Calu3 (cell line): ENCODE measurements around the gene NOP10. TPM values are rescaled to one million over a fixed set of nuclear protein-coding genes. Genes with fewer than 3 reads are reported as not detected.

ENCODE experiments used
- BruUV-seq: library from RNA; stranded (reverse); fragments of 400-500 nt; replicated peaks from 2 replicates; lab custom pipeline; 2021; lab: Mats Ljungman, UMichigan
- CTCF ChIA-PET: fragments of 300-600 bp; sonication (Branson Sonifier 250); formaldehyde crosslinking; loops from one replicate; lab custom pipeline; 2022; ENCODE audit warnings: antibody characterized with exemption; lab: Charles Lee
- DNase-seq: peaks from one replicate; pipeline ENCODE4 v3.0.0; 2022
- H3K27ac Mint-ChIP-seq: one replicate; pipeline ENCODE4 v1.8.0; 2022; ENCODE audit warnings: mixed read lengths; ENCODE audit not compliant: unreplicated experiment
- H3K27me3 Mint-ChIP-seq: one replicate; pipeline ENCODE4 v1.8.0; 2022; ENCODE audit warnings: mixed read lengths; ENCODE audit not compliant: unreplicated experiment
- H3K36me3 Mint-ChIP-seq: one replicate; pipeline ENCODE4 v1.8.0; 2022; ENCODE audit warnings: mild to moderate bottlenecking, moderate library complexity, mixed read lengths; ENCODE audit not compliant: insufficient read depth, unreplicated experiment
- H3K4me1 Mint-ChIP-seq: one replicate; pipeline ENCODE4 v1.8.0; 2022; ENCODE audit warnings: mild to moderate bottlenecking, low read depth, mixed read lengths; ENCODE audit not compliant: unreplicated experiment
- H3K4me3 Mint-ChIP-seq: one replicate; pipeline ENCODE4 v1.8.0; 2022; ENCODE audit warnings: mild to moderate bottlenecking, low read depth, moderate library complexity, mixed read lengths; ENCODE audit not compliant: unreplicated experiment
- H3K9me3 Mint-ChIP-seq: one replicate; pipeline ENCODE4 v1.8.0; 2022; ENCODE audit warnings: low read depth, mixed read lengths; ENCODE audit not compliant: unreplicated experiment
- intact Hi-C: fragments of 100-400 bp; cut with micrococcal nuclease; formaldehyde crosslinking; loops from one replicate; pipeline ENCODE4 v1.10.0; 2022; ENCODE audit not compliant: unreplicated experiment
- total RNA-seq: library from RNA; stranded (reverse); gene quantifications from 2 replicates; pipeline ENCODE4 v1.2.3, GENCODE V29; 2022
- TF ChIP-seq, protein P1 (sequence below): fragments of 200-600 bp; IDR thresholded peaks from one replicate; pipeline ENCODE4 v1.8.0; 2022; ENCODE audit warnings: antibody characterized with exemption; ENCODE audit not compliant: unreplicated experiment

Gene NOP10
- total RNA-seq, 1 experiment from 2014 or later = 46.0 TPM

DNA sequence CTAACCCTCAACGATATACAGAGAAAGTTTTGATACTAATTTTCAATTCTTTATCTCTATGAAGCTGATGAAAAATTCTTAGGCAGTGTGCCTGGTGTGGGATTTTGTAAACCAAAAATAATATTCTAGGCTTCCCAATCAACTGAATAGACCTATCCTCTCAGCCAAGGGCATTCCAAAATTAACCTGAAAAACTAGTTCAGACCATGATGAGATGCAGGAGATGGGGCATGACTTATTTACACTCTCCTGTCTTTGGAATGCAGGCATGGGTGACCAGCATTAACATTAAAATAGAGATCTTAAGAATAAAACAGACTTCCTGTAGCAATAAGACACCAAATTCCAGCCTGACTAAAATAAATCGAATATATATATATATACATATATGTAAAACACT is 31.9 kb upstream of the NOP10 start:
- Mint-ChIP-seq H3K27ac (no peak overlapping the region), H3K4me3 (no peak overlapping the region), H3K9me3 (no peaks in the 10 kb centered on the region), H3K36me3 (no peaks in the 10 kb centered on the region), H3K27me3 (no peaks in the 10 kb centered on the region), H3K4me1 (no peaks in the 10 kb centered on the region)
- CTCF ChIA-PET = no interaction called here
- no peak for DNase-seq
- BruUV-seq = no TSS peak
- TF ChIP-seq, protein P1, sequence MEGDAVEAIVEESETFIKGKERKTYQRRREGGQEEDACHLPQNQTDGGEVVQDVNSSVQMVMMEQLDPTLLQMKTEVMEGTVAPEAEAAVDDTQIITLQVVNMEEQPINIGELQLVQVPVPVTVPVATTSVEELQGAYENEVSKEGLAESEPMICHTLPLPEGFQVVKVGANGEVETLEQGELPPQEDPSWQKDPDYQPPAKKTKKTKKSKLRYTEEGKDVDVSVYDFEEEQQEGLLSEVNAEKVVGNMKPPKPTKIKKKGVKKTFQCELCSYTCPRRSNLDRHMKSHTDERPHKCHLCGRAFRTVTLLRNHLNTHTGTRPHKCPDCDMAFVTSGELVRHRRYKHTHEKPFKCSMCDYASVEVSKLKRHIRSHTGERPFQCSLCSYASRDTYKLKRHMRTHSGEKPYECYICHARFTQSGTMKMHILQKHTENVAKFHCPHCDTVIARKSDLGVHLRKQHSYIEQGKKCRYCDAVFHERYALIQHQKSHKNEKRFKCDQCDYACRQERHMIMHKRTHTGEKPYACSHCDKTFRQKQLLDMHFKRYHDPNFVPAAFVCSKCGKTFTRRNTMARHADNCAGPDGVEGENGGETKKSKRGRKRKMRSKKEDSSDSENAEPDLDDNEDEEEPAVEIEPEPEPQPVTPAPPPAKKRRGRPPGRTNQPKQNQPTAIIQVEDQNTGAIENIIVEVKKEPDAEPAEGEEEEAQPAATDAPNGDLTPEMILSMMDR = no peak
- intact Hi-C loops = no loop called here

DNA sequence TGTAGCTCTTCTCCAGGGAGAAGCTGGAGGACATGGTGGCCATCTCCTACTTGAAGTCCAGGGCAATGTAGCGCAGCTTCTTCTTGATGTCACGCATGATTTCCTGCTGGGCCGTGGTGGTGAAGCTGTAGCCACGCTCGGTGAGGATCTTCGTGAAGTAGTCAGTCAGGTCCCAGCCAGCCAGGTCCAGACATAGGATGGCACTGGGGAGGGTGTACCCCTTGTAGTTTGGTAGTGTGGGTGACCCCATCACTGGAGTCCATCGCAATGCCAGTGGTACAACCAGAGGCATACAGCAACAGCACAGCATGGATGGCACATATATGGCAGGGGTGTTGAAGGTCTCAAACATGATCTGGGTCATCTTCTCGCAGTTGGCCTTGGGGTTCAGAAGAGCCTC is 31.0 kb upstream of the NOP10 start:
- intact Hi-C loops = no loop called here
- TF ChIP-seq, protein P1 = no peak
- no peaks in the 10 kb centered on the region for H3K9me3 Mint-ChIP-seq
- BruUV-seq = no TSS peak
- H3K27me3 Mint-ChIP-seq = no peaks in the 10 kb centered on the region
- H3K27ac Mint-ChIP-seq = no peak overlapping the region
- DNase-seq = no peak
- no peaks in the 10 kb centered on the region for H3K36me3 Mint-ChIP-seq
- CTCF ChIA-PET = no interaction called here
- H3K4me1 Mint-ChIP-seq = no peaks in the 10 kb centered on the region
- no peak overlapping the region for H3K4me3 Mint-ChIP-seq

DNA sequence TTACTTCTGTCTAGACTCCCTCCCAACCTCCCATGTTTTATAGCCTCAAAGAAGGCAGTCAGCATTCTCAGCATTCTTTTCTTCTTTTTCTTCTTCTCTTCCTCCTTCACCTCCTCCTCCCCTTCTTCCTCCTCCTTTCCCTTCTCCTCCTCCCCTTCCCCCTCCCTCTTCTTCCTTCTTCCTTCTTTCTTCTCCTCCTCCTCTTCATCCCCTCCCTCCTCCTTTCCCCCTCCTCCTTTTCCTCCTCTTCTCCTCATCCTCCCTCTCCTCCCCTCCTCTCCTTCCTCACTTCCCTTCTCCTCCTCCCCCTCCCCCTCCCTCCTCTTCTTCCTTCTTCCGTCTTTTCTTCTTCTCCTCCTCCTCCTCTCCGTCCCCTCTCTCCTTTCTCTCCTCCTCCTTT is 27.7 kb upstream of the NOP10 start:
- H3K4me1 Mint-ChIP-seq = no peaks in the 10 kb centered on the region
- no TSS peak for BruUV-seq

DNA sequence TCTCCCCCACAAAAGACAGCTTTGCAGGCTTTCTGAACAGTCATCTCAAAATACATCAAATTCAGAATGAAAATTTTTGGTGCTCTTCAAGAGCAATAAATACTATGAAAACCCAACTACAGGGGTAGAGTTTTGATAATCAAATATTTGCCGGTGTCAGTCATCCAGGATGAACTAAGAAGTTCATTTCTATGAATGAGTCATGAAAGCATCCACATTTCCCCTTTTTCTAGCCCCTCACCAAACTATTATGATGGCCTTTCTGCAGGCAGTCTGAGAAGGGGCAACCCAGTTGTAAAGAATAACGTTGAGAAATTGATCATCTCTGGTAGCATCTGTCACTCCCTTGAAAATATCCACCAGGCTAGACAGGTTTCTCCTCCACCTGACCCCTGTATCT is 27.2 kb upstream of the NOP10 start:
- Mint-ChIP-seq H3K9me3 (no peaks in the 10 kb centered on the region), H3K4me3 (no peak overlapping the region), H3K4me1 (no peaks in the 10 kb centered on the region), H3K27ac (no peak overlapping the region), H3K36me3 (peaks cover 16% of the 10 kb centered on the region), H3K27me3 (no peaks in the 10 kb centered on the region)
- TF ChIP-seq, protein P1 = no peak
- intact Hi-C loops = no loop called here
- CTCF ChIA-PET = no interaction called here
- no peak for DNase-seq
- no TSS peak for BruUV-seq

More for the DNA sequence above, 27.7 kb upstream of the NOP10 start:
- intact Hi-C loops = no loop called here
- H3K27me3 Mint-ChIP-seq = no peaks in the 10 kb centered on the region
- no peak overlapping the region for H3K4me3 Mint-ChIP-seq
- no peaks in the 10 kb centered on the region for H3K9me3 Mint-ChIP-seq
- TF ChIP-seq, protein P1 = no peak
- H3K36me3 Mint-ChIP-seq = peaks cover 16% of the 10 kb centered on the region
- CTCF ChIA-PET = no interaction called here
- DNase-seq = no peak
- H3K27ac Mint-ChIP-seq = no peak overlapping the region
